ENCODE measurements around the gene MYH11.

DNA sequence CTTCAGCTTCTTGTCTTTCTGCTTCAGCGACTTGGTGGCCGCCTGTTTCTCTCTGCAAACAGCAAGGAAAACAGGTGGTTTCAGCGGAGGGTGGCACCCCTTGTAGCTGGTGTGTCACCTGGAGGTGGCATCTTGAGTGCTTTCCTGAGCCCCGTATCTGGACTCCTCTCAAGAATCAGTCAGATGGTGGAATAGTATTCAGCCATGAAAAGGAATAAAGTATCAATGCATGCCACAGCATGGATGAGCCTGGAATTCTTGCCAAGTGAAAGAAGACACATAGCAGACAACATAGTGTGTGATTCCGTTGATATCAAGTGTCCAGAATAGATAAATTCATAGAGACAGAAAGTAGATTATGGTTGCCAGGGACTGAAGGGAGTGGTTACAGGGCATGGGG is 141.6 kb downstream of the MYH11 start:
- TF ChIP-seq ZNF274 (IDR thresholded peaks at IDR 0.05; ENCODE audit: low read depth, low read length) = no peak
- no peak for TF ChIP-seq SUZ12 (IDR thresholded peaks at IDR 0.05; ENCODE audit: extremely low read depth, insufficient read depth, insufficient read length)
- no peak for TF ChIP-seq YY1 (IDR thresholded peaks at IDR 0.05; ENCODE audit: insufficient read depth, insufficient read length)
